ENCODE data around the gene TPX2. TPM values are rescaled to one million over a fixed set of nuclear protein-coding genes. Genes with fewer than 3 reads are reported as not detected.

TPX2 gene
- total and polyA plus RNA-seq, 2 of the 8 experiments (the other 6 are each of a cell fraction or from before 2014, with no cell fraction given) = 43.6 to 125 TPM

DNA sequence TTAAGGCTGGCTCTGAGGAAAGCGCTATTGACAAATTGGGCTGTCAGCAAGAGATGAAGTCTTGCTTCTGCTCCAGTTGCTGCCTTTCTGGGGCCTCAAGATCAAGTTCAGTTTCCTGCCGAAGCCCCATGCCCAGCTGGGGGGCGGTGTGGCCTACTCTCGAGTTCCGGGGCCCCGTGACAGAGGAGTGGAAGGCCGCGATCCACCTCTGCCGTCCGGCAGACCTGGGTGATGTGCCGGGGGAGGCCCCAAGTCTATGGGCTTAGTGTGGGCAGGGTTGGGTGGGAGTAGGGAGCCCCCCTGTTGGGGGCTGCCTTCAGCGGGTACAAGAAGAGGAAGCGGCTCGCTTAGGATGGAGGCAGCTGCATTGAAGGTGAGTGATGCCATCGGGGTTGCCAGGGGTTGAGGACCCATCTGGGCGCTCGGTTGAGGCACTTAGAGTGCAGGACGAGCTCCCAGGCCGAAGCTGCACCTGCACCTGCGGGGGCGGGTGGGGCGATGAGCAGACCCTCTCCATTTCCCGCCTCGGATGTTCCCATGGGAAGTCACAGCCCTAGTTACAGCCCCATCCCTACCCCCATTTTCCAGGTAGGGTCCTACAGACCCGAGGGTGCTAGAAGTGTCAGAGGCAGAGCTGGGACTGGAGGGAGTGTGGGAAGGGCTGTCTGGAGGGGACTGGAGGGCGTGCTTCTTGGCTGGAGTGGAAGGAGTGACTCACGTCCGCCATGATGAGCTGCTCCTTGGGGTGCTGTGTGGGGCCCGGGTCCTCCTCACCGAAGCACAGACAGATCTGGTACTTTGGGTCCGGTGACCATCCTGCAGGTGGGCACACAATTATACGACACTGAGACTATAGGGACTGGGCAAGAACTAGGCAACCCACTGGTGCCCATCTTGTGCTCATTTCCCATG is 109.3 kb downstream of the TPX2 start:
- no peak overlapping the region for H4K5ac ChIP-seq (ENCODE audit: insufficient read length, low read depth, low read length)
- no peak overlapping the region for H4K91ac ChIP-seq (replicated peaks; ENCODE audit: insufficient read length, low read length)
- peaks cover 4% of the 10 kb centered on the region for H3K23me2 ChIP-seq (ENCODE audit: low read depth, low read length)
- no peak overlapping the region for H2BK20ac ChIP-seq (ENCODE audit: low read length)
- WGBS, 2 experiments (ENCODE audit: extremely low coverage in 1 of 2, insufficient coverage in 1 of 2, insufficient read length in 1 of 2, insufficient replicate concordance in 2 of 2, low coverage in 1 of 2, low lambda C conversion rate in 2 of 2, missing lambda C conversion rate in 1 of 2) = 88% methylated on average over 32 of the region's 32 CpGs; no CpG with 5 or more reads in 1 of the 2 experiments
- no peaks in the 10 kb centered on the region for H3K9me3 ChIP-seq (ENCODE audit: insufficient read depth in 2 of 2, low read depth in 1 of 2, low read length in 1 of 2)
- H4K8ac ChIP-seq (ENCODE audit: extremely low read depth, insufficient read depth, low read length) = no peak overlapping the region
- H3K4me2 ChIP-seq (ENCODE audit: insufficient read depth in 1 of 2, low read depth in 2 of 2, low read length in 2 of 2) = no peak overlapping the region
- no peak overlapping the region for H3K23ac ChIP-seq (ENCODE audit: insufficient read length)
- no peaks in the 10 kb centered on the region for H3K36me3 ChIP-seq (ENCODE audit: control insufficient read depth in 2 of 4, insufficient read depth in 4 of 4, low read length in 3 of 4)
- no peak overlapping the region for H3K18ac ChIP-seq (ENCODE audit: extremely low read depth, low read length)
- ChIA-PET CTCF (ENCODE audit: partially characterized antibody) (interaction anchor here (0.7 to 8.3 kb wide), 19 partner anchors 8 to 239 kb away, joined by 3 to 111 read pairs (median 7); partner anchors contain the start of genes MYLK2 and PDRG1), POLR2A (ENCODE audit: partially characterized antibody) (interaction anchor here (0.6 kb wide), 1 partner anchor 608 kb away, joined by 3 read pairs; no protein-coding TSS in a partner anchor)
- H4K20me1 ChIP-seq (replicated peaks in 1 of 2; ENCODE audit: control insufficient read depth in 1 of 2, insufficient read depth in 2 of 2, low read length in 2 of 2) = no peaks in the 10 kb centered on the region
- H2BK5ac ChIP-seq (ENCODE audit: low read depth, low read length) = no peak overlapping the region
- H3K27ac ChIP-seq (ENCODE audit: low read depth, low read length) = no peak overlapping the region
- H2BK15ac ChIP-seq (ENCODE audit: low read length) = no peak overlapping the region
- no peak overlapping the region for H2AK5ac ChIP-seq (ENCODE audit: low read depth, low read length)
- no peak for FAIRE-seq
- H3K4me3 ChIP-seq (ENCODE audit: extremely low read depth in 1 of 4, insufficient read depth in 2 of 4, low read depth in 3 of 4, low read length in 4 of 4) = no peak overlapping the region
- H3K9ac ChIP-seq (replicated peaks in 1 of 4; ENCODE audit: extremely low read depth in 1 of 4, low read depth in 3 of 4, low read length in 3 of 4) = no peak overlapping the region
- no peak overlapping the region for H2AFZ ChIP-seq (ENCODE audit: low read length)
- H2BK120ac ChIP-seq (replicated peaks; ENCODE audit: low read depth, low read length) = no peak overlapping the region
- no peak overlapping the region for H2BK12ac ChIP-seq (ENCODE audit: low read depth, low read length)
- TF ChIP-seq CHD2 (IDR thresholded peaks at IDR 0.05; ENCODE audit: low read length) (no peak), ZNF274 (IDR thresholded peaks at IDR 0.05; ENCODE audit: borderline replicate concordance, extremely low read depth, low read length) (no peak)
- peaks cover 5 to 38% (median 25%) of the 10 kb centered on the region in 4 experiments for H3K27me3 ChIP-seq (replicated peaks in 1 of 4; ENCODE audit: control insufficient read depth in 3 of 4, extremely low read depth in 1 of 4, insufficient read depth in 3 of 4, low read length in 3 of 4)
- peak overlapping the region; percentile 23 for H3K4ac ChIP-seq (replicated peaks; ENCODE audit: insufficient read length, low read depth, low read length)
- H3K4me1 ChIP-seq (replicated peaks in 1 of 4; ENCODE audit: control insufficient read depth in 3 of 4, insufficient read depth in 4 of 4, low read length in 3 of 4) = peaks cover 0 to 14% (median 10%) of the 10 kb centered on the region in 4 experiments; a peak in 5 of 7 replicates
- H3K14ac ChIP-seq (ENCODE audit: insufficient read length) = no peak overlapping the region
- no peaks in the 10 kb centered on the region for H3K79me1 ChIP-seq (ENCODE audit: low read depth, low read length)
- no peak overlapping the region for H3K56ac ChIP-seq (replicated peaks; ENCODE audit: insufficient read length, low read depth, low read length)
- no peak for DNase-seq (ENCODE audit: low read depth in 1 of 2, low spot score in 2 of 2)
- H3K79me2 ChIP-seq (ENCODE audit: control insufficient read depth in 1 of 2, insufficient read depth in 2 of 2, low read length in 2 of 2) = no peaks in the 10 kb centered on the region
